ENCODE data around the gene NAPEPLD.
"Not testable (repeated sequence)": the region's sequence is repeated elsewhere in the genome, so short reads cannot be mapped to it uniquely, and the experiment has no call there.

The NAPEPLD gene

DNA sequence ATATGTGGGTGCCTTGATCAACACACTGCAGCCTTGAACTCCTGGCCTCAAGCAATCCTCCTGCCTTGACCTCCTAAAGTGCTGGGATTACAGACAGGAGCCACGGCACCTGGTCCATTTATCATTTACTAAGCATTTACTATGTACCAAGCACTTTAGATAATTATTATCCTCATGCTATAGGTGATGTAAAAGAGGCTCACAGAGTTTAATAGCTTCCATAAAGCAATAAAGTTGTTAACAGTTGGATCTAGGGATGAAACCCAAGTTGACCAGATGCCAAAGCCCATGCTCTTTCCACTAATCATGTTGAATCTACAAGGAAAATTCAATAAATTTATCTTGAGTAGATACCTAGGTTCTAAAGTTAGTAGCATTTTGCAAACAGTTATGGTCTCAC lies 5.0 kb downstream of the NAPEPLD start:
- DNase-seq: no peak

DNA sequence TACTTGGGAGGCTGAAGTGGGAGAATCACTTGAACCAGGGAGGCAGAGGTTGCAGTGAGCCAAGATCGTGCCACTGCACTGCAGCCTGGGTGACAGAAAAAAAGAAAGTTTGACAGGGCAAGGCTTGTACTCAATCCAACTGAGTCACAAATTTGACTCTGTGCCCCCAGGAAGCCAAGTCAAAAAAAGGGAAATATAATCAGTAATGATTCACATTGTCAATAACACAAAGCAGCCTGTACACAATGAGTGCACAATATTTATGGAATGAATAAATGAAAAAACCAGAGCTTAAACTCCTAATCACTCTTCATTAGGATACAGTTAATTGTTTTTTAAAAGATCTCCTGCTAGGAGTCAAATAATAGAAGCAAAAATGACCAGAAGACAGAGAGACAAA lies 6.4 kb downstream of the NAPEPLD start:
- no peak for DNase-seq

DNA sequence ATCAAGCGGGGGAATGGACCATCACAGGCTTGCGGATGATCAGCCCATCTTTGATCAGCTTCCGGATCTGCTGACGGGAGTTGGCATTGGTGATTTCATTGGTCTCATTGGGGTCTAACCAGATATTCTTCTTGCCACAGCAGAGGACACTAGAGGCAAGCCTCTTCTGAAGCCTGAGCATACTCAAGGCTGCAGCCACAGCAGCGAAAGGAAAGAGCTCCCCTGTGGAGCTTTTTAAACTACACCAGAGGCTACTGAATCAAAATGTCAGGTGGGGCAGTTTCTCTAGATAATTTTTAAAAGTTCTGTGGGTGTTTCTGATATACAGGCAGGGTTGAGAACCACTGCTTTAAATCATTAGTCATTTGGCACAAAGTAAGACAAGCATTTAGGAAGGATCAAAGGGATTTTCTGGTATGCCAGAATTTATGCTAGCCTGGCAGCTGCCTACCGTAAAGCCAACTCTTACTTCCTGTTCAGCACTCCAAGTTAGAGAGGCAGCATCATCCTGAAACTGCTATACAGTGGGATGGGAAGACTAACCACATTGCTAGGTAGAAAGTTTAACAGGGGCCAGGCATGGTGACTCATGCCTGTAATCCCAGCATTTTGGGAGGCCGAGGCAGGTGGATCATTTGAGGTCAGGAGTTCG lies 7.0 kb downstream of the NAPEPLD start:
- no peak for DNase-seq

DNA sequence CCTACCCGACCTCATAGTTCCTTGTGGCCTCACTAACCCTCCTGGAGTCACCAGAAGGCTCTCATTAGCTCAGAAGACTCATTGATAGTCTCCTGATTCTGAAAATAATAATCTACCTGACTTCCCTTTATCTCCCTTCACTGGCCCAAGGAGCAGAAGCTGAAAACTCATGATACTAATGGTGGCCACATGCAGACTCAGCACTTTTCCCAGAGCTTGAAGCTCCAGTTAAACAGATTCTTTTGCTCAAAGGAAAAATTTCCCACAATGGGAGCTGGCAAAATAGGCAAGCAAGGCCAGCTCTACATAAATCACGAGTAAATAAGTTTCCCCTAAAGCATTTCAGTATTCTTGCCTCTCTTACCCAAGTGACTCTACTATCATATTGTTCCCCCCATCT lies 8.2 kb downstream of the NAPEPLD start:
- DNase-seq: no peak

DNA sequence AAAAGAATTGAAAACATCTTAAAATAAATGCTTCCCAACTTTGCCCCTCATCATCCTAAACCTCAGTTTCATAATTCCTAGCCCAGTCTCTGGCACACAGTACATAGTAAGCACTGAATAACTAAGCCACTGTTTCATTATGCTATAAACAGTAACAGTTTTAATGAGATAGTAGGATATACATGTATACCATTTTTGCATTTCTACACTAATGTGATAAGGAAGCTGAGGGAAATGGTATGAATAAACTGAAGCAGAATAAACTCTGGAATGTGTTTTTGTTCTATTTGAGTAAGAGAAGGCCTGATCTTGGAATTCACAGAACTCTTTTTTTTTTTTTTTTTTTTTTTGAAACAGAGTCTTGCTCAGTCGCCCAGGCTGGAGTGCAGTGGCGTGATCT lies 8.8 kb downstream of the NAPEPLD start:
- no peak for DNase-seq

DNA sequence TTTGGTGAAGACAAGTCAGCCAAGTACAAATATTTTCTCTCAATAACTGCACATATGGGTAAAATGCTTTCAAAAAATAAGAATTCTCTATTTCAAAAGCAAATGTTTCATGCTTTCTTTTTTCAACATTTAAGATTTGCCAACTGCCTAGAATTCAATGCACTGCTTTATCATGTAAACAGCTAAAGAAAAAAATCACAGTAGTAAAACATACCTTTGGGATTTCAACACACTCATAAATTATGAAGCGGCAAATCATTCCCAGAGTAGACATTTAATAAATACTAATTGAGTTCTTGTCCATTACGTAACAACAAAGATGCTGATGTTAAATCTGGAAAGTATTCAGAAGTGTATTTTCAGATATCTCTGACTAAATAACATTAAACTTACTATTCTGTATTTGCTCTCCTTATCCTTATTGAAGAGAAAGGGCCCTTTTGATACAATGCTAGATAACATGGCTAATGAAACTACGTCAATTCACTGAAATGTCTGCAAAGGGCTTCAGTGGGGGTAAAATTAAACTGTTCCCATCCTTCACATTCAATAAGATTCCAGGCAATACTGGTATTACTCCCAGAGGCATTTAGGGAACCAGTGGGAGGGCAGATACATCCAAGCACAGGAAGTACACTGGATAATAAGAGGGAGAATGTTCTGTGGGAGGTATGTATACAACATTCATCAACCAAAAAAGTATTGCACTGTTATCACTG lies 13.9 kb downstream of the NAPEPLD start:
- DNase-seq: no peak

DNA sequence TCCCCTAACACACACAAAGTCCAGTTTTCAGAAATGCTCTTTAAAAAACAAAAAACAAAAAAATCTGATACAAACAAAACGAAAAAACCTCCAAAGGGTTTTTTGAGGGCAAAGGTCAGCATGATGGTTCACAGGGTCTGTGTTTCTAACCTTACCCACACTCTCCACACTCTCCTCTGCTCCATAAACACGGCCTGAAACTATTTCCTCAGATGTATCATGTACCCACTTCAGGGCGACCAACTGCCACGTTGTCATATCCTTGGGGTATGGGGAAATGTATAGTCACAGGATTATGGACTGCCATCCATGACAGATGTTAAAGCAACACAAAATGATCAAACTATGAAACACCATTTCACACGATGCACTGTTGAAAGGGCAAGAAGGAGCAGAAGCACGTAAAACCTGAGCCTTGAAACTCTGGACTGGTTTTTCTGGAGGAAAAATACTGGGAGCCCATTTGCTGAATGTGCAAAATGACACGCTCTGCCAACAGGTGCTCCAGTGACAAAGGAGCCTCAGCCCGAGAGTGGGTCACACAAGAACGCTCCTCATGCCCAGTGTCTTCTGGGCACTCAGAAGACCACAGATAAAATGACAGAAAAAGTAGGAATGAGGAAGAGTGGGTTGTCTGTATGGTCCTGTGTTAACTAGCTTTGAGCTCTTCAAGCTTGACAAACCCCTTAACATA lies 15.8 kb downstream of the NAPEPLD start:
- DNase-seq: no peak

DNA sequence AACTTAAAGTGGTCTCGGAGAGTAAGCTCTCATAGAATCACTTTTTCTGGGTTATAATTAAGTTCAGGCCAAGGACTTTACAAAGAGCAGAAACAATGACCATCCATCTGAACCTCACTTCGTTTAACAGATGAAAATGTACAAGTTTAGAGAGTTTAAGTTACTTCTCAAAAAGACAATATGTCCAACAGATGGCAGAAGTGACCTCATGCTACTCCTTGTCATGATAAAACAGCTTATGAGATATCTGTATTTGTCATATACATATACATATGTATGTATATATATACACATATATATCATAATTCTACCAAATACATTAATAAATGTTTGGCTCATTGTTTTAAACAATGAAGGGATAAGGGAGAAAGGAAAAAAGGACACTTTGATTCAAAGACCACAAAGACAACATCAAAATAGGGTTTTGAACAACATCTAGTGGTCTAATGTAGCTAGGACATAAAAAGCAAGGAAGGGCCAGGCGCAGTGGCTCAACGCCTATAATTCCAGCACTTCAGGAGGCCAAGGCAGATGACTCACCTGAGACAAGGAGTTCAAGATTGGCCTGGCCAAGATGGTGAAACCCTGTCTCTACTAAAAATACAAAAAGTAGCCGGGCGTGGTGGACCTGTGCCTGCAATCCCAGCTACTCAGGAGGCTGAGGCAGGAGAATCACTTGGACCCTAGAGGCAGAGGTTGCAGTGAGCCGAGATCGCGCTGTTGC lies 17.8 kb downstream of the NAPEPLD start:
- DNase-seq: no peak

DNA sequence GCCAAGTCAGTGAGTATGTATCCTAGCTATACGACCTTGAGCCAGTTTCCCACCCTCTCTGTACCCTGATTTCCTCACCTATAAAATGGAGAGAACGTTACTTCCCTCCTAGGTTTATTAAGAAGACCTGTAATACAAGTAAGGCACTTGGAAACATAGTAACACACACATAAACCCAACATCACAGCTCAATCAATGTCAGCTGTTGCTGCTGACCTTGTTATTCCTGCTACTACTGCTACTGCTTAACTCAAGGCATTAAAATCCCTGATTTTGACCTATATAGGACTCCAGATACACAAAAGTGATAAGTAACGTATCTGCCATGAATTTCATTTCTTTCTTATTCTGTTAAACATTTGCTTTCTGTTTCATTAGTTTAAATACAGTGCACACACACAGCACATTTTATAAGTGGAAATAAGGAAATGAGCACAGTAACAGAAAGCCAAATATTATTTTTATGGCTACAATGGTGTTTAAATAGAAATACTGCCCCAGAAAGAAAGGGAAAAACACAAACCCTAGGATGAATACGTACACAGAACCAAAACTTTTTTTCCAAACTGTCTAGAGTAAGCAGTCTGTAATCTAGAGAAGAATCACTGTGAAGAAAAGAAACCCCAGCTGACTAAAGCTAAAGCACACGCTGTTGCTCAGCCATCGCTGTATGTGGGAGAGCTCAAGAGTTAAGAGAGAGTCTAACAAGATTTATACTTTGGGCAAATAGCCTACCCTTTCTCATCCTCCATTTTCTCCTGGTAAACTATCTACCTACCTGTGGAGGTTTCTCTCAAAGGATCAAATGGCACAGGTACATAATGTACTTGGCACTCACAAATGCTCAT lies 19.0 kb downstream of the NAPEPLD start:
- DNase-seq: no peak

DNA sequence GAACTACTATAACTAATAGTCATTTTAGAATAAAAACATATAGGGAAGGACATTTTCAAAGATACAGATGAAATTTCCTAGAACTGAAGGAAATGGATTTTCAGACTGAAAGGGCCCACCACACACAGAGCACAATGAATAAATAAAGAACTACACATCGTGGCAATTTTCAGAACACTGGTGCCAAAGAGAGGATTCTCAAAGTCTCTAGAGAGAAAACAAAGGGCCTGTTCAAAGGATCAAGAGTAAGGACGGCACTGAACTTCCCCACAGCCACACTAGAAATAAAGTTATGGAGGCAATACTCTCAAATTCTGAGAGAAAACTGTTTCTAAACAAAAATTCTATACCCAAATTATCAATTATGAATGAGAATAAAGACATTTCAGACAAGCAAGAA lies 21.9 kb downstream of the NAPEPLD start:
- DNase-seq: no peak

DNA sequence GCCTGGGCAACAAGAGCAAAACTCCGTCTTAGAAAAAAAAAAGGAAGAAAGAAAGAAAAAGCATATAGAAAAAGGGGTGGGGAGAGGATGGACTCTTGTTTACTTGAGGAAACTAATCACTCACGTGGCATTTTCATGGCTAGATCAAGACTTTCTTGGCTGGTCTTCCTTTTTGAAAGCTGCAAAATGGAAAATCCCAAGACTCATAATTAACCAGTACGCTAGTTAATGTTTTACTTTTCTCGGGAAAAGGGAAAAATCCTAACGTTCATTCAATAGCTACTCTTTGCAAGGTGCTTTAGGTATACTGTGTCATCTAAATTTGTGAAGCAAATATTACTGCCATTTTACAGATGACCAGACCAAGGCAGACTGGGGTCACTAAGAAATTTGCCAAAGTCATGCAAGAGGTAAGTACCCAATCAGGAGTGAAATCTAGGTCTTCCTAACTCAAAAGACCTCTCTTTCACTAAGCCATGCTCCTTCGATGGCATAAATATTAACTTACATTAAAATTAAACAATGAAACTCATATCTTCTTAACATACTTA lies 24.4 kb downstream of the NAPEPLD start:
- no peak for DNase-seq

DNA sequence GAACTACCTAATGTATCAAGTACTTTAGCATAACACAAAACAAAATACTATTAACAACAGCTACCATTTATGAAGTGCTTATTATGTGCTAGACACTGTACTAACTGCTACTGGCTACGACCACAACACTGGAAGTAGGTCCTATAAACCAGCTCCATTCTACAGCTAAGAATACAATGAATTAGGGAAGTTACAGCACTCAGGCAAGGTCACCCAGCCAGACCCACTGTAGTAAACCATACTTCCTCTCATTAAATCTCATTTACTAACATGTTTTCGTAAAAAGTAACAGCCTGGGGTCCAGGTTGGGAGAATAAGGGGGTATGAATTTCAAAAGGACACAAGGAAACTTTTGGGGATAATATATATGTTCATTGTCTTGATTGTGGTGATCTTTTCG lies 25.4 kb downstream of the NAPEPLD start:
- DNase-seq: no peak

DNA sequence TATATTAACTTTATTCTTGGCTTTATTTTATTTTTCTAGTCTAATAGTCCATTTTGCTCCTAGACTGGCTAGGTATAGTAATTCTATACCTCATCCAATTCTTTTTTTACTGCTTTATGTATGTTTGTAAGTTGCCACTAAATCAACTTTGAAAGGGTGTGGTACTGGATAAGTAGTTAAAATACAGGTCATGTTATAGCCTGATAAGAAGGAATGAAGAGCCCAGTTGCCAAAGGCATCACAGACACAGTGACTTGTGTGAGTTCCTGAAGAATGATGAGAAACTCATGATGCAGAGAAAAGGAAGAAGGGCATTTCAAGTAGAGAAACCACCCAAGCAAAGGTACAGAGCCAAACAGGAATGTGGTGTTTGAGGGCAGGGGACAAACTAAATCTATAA lies 27.3 kb downstream of the NAPEPLD start:
- no peak for DNase-seq

DNA sequence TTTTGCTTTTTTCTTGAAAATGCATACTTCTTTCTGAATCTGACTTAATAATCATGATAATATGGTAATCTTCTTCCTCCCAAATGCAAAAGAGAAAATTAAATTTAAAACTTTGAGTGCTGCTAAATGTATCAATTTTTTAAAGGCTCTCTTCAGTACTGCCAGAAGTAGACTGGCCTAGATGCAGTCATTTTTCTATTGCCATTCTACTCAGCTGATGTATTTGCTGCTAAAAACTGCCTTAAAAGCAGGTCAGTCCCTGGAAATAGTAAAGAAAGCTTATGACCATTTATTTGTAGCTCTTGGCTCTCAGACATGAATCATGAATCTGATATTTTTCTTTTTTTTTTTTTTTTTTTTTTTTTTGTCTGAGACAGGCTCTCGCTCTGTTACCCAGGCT lies 28.5 kb downstream of the NAPEPLD start:
- DNase-seq: no peak

DNA sequence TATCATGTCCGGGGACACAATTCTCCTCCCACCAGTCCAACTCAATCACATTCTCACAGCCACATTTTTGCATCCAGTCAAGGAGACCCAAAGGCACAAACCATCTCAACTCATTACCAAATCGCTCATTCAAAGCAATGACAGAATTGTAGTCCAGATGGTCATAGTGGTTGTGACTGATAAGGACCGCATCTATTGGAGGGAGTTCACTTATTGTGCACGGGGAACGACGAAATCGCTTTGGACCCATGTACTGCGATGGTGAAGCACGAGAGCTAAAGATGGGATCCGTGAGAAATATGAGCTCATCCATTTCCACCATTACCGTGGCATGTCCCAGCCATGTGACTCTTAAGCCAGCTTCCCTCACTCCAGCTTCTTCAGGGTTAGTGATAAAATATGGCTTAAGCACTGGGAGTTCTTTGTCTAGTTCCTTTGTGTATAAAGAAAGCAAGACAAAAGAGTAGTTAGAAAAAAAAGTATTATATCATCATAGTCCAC lies 29.1 kb downstream of the NAPEPLD start:
- DNase-seq: no peak

DNA sequence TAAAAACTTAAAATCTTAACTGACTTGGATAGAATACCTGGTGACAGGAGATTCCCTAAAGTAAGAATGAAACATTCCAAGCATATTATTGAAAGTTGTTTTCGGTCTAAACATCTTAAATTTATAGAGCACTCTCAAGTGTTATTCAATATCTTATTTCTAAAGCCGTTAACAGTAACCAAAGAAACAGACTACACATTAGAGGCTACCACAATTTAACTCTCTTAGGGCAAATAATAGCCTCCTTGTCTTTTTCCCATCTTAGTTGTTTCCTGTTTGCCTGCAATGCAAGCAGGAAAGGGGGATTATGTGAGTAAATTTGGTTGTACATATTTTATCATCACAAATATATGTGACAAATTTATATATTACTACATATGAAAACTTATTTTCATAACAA lies 31.4 kb downstream of the NAPEPLD start:
- DNase-seq: no peak

DNA sequence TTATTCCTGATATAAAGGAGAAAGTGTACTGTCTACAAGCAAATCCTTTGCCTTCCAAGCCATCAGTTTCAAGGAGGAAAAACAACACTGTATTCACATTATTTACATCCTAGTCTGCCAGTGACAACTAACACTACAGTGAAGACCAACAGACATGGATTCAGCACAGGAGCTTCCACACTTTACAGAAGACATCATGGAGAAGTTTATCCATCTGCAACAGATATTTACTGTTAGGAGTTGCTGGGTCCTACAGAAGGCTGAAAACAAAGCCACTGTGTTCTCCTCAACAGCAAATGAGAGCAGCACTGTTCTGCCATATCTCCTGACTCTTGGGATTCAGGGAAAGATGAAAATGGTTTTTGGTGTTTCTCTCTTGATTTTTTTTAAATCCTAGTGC lies 31.9 kb downstream of the NAPEPLD start:
- no peak for DNase-seq

DNA sequence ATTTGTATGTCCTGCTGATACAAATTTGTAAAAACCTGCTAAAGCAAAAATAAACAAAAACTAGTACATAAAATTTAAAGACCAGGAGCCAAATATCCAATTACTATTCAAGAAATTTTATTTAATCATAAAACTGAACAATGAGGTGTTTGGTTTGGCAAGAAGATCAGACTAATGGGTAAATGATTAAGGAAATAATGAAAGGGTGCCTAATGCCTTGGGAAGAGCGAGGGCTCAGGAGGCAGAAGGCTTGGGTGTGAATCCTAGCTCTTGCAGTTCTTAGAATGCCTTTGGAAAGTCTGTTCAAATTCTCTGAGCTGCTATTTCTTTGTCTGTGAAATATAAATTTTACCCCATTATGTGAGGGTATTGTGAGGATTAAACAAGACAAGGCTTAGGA lies 32.4 kb downstream of the NAPEPLD start:
- DNase-seq: no peak

DNA sequence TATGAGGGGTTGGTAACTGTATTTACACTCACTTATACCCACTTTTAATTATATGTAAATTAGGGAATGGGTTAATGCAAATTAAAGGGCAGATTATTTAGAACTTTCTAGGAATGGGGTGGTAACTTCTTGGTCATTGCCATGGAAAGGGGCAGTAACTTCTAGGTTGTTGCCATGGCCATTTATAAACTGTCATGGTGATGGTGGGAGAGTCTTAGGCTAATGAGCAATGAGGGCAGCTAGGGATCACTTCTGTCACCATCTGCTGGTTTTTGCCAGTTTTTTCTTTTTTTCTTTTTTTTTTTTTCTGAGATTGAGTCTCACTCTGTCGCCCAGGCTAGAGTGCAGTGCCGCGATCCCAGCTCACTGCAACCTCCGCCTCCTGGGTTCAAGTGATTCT lies 33.1 kb downstream of the NAPEPLD start:
- no peak for DNase-seq

DNA sequence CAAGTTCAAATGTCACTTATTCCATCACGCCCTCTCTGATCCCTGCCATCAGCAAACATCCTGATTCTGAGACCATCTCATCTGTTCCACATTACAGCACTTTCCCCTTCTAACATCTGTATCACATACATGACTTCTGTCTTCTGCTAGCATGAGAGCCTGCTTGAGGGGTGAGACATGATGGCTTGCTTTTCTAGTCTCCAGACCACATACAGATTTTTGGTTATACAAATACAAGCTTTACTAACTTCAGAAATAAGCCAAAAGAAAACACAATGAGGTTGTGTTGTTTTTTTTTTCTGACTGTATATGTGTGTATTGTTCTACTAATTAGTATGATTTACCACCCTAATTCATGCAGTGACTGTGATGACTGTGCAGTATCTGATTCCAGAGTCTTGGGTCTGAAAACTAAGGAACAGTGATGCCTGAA lies 34.3 kb downstream of the NAPEPLD start:
- no peak for DNase-seq

DNA sequence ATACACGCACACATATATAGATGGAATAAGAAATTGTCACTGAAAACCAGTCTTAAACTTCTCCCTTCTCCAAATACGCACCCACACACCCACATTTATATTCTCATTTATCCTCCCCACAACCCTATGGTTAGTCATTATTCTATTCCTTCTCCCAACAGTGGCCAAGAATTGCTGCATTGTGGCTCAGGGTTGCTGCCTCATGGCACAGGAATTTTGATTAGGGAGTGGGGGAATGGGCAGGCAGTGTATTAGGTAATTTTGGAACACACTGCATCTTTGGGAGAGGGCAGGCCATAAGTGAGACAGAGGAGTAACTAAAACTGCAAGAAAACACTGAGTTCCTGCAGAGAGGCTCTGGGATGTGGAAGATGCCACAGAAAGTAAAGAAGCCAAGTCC lies 35.7 kb downstream of the NAPEPLD start:
- no peak for DNase-seq

DNA sequence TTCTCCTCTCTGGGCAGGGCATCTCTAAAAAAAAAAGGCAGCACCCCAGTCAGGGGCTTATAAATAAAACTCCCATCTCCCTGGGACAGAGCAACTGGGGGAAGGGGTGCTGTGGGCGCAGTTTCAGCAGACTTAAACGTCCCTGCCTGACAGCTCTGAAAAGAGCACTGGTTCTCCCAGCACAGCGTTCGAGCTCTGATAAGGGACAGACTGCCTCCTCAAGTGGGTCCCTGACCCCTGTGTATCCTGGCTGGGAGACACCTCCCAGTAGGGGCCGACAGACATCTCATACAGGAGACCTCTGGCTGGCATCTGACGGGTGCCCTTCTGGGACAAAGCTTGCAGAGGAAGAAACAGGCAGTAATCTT lies 42.2 kb downstream of the NAPEPLD start:
- not testable (repeated sequence) for DNase-seq

All from GDM1 (cell line).